Stimulated activated CD4-positive, alpha-beta T cell treated with anti-CD3 and anti-CD28 coated beads, Interleukin-12 subunit alpha, Interleukin-12 subunit beta, amount 100 ng/mL, for 24 hours (primary cell): ENCODE measurements around the gene LIPM.

Source experiments
- DNase-seq, 2 experiments: peaks; one replicate each; pipeline ENCODE4 v3.0.0-alpha.2; 2020; ENCODE audit warnings: low read depth in 2 of 2

The LIPM gene

DNA sequence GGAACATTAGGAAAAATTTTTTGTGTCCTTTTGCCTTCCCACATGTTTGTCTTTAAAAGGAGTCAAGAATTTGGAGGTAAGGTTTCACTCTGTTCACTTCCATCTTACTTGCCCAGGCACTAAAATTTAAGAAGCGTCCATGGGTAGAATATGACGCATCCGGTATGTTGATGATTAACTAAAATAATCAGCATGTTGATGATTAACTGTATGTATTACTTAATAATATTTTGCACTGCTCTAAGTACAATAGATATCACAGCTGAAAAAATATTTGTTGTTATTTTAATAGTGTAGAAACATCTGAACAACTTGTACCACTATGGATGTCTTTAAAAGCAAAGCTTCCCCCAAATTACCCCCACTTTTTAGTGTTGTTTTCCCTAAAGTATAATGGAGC, 37.6 kb downstream of the LIPM start:
- no peak for DNase-seq

DNA sequence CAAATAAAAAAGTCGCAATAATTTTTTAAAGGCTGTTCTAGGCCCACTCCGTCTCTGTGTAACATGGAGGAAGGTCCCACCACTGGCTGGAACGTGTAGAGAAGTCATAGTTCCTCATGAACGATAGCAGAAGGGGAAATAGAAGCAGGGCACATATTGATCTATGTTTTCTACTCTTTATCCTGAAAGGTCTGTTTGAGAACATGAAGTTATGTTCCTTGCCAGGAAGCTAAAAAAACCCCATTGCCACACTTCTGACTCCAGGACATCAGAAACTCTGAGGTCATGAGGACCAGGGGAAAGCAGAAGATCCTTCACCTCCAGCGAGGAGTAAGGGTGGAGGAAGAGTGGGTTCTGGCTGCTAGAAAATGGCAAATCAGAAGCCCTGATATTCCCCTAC, 38.4 kb downstream of the LIPM start:
- DNase-seq, result no peak

DNA sequence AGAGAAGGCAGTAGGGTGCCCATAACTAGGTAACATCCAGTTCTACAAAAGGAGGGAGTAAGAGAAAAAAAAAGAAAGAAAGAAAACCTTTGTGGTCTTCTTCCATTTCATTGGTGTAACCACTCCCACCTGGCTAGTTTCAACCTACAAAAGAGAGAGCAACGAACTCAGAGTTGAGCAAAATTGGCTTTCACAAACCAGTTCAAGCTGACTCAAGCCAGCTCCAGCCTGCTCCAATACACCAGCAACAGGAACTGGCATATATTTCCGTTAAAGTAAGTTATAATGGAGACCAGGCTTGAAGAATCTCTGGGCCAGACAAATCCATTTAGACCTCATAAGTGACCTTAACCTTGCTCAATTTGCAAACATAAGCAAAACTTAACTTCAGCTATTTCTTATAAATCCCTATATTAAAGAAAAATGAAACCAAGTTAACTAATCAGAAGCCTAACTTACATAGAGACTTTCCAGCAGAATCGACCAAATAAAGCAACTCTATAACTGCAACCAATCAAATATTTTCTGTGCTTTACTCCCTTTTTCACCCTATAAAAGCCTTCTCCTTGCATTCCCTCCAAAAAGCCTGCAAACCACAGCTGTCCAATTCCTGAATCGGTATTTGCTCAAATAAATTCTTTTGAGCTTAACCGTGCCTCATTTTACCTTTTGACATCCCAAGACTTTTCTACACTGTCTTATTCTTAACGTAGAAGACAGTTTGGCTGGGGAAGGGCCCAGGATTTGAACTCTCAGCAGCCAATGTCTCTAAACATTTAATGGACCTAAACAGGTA, 39.0 kb downstream of the LIPM start:
- no peak for DNase-seq

DNA sequence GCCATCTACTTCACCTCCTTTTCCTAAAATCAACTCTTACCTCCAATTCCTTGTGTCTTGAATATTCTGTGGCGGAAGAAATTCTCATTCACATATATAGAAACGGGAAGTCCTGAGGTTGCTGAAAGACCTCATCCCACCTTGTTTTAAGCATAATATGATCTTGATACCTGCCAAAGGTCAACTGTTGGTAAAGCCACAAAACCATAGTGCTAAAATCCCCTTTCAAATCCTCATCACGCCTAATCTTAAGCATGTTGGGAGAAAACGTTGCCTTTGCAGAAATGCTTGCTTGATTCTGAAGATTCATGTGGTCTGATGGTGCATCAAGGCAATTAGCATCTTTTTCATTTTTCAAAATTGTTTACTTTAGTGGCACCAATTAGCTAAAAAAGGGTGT, 40.6 kb downstream of the LIPM start:
- no peak for DNase-seq

DNA sequence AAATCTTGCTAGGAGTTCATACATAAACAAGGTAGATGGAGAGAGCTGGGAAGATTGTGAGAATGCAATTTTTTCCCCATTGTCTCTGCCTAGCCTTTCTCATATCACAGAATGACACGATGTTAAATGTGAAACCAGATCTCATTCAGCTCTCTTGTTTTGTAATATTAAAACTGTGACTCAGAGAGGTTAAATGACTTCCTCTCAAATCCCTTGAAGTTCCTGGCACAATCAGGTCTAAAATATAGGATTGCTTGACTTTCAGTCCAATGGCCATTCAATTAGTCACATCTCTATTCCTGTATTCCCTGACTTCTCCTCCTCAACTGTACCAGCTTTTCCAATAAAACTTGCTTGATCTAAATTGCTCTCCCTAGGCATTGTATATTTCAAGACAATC, 46.0 kb downstream of the LIPM start:
- DNase-seq, result no peak

DNA sequence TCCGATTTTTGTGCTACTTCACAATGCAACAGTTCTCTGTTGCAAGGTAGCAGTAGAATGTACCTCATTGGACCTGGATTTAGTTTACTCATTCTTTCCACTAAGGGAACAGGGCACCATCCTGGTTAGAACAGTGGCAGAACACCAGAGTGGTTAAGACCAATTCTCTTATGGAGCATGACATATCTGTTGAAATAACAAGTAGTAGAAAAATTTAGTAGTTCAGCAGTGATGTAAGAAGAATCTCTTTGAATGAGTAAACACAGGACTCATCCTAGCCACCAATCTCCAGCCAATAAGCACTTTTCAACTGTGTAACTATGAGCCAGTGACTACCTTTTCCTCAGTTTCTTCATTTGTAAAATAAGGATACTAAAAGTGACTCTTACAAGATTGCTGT, 46.7 kb downstream of the LIPM start:
- no peak for DNase-seq

DNA sequence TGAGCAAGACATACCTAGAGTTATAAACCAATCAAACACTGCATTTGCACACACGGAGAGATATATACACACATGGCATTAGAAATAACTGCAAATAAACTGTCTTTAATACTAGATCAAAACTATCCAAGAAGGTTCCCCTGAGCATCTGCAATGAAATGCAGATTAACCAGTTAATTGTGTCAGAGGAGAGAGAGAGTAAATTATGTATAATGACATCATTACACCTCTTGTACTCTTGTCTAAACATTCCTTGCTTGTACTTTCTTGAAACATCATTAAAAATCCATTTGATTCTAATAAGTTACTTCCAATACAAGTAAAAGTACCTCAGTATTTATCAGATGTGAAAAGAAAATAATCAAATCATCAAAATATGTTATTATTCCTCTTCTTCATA, 48.2 kb downstream of the LIPM start:
- no peak for DNase-seq

DNA sequence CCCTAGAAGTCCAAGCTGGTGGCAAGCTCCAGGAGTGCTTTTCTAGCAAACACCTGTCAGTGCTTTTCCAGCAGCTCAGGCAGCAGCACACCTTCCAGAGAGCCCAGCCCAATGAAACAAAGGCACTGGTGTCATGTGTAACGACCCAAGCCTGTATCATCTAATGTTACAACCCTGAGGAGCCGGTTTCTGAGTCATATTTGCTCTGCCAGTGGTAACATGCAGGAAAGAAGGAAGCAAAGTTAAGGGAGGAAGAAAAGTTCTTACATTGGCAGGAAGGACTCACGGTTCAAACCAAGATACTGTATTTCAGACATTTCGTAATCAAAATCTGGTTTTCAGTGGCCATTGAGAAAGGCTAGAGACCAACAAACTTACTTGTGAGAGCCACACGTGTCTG, 49.2 kb downstream of the LIPM start, which contains the start of gene ANKRD22:
Gene ANKRD22 (minus strand): TSS at position 139 of the 400 bp plus-strand sequence. CDS start 237 bp downstream, outside the sequence.
- no peak for DNase-seq

DNA sequence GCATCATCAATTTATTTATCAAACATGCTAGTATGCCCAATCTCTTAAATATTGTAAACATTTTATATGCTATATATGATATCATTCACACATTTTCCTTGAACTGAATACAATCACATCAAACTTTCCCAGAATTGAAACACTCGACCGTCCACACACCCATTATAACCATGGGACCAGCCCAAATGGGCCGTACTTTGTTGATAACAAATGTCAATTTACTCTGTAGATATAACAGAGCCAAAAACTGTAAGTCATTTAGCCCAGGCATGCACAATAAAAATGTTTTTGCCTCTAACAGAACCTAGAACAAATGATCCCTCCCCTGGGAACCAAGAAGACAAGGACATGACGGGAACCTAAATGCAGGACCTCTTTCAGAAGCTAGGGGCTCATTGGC, 49.8 kb downstream of the LIPM start:
- DNase-seq, result no peak

DNA sequence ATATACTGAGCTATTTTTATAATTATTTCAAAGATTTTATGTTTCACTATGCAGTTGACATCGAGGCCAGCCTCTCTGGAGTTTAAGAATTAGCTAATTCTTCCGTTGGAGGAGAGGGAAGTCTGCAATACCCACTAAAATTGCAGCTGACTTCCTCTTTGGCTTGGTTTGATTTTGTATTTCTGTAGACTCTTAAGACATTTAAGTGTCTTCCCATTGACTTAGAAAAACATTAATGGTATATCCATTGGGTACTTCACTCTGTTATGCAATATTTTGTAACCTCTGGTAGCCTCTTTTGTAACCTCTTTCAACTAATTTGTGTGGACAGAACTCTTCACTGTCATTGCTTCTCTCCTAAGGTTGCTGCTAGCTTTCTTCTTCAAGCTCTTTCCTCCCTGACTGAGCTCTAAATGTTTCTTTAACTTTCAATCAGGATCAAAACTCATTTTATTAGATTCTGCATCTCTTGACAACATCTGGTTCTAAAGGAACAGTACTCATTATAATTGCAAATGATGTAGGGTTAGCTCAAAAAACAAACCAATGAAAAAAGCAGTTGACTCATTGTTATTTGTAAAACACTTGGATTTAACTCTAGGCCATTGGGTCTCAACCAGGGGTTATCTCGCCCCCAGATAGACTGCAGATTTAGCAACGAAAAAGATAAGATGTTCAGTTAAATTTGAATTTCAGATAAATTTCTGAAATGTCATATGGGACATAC, 50.8 kb downstream of the LIPM start:
- DNase-seq, result no peak

DNA sequence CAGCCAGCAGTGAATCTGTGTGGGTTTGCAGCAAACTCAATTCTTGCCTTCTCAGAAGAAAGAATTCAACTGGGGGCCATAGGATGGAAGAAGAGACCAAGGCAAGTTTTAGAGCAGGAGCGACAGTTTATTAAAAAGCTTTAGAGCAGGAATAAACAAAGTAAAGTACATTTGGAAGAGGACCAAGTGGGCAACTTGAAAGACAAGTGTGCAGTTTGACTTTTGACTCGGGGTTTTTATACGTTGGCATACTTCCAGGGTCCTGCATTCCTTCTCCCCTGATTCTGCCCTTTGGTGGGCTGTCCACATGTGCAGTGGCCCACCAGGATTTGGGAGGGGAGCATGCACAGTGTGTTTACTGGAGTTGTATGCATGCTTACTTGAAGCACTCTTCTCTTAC, 52.2 kb downstream of the LIPM start:
- DNase-seq, result no peak

DNA sequence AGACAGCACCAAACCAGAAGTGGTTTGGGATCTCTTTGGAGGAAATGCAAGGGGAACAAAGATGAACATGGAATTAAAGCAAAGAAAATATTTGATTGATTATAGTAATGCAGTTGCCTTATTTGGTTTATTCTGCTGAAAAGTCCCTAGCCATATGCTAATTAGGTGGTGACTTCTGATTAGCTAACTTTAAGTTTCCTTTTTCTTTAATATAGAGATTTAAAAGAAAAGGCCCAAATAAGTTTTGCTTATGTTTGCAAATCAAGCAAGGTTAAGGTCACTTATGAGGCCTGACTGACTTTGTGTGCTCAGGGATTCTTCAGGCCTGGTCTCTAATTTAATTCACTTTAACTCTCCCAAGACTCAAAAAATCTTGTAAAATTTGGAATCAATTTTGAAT, 55.3 kb downstream of the LIPM start:
- DNase-seq, result no peak

DNA sequence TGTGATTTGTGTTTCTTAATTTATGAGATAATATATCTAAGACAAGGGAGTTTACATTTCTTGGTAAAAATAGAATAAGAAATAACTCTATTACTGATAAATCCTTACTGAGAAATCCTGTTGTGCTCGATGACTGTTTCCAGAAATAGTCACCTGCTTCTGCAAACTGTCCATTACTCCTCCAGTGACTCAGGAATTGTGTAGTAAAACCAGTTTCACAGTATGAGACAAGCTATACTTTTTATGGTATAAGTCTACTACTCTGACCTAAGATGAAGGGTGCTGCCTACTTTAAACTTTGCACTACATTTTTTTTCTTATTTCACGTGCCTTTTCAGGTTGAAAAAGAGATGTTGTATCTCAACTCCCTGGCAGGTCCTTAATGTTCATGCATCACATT, 56.0 kb downstream of the LIPM start:
- DNase-seq, result no peak

DNA sequence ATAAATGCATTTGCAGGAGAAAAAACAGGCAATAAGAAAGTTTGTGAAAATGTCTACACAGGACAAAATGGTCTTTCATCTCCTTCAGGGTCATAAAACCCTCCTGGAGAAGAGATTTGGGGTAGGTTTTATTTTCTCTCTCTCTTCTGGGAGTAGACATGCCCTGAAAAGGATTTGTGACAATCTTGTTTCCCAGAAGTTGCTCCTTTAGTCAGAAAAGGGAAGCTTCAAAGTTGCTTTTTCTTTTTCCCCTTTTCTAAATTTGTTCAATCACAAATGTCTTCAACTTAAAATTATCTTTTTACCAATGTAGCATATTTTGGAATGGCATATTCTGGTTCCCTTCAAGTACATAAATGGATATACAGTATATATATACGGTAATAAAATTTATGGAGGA, 58.5 kb downstream of the LIPM start:
- DNase-seq, result no peak

DNA sequence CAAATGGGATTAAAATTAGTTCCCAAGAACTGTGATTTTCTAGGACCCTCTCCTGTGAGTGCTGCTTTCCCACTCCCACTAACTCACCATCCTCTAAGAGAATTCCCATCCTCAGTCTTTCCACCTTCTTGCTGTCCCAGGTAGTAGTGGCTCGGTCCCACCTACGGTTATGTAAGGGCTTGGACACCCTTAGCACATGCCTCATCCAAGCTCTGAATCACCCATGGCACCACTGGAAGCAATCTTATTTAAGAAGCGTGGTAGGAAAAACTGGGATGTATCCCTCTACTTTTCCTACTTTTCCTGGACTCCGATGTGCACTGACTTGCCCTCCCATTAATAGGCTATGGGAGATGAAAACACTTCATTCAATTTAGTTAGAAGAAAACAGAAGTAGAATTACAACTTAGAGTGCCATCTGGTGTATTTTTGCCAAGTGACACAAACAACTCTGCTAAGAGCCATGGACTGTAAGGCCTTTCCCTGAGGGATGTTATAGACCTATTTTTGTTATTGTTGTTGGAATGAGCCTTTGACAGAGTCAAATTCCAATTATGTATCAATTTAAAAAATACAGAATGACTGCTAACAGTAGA, 62.8 kb downstream of the LIPM start:
- no peak for DNase-seq

DNA sequence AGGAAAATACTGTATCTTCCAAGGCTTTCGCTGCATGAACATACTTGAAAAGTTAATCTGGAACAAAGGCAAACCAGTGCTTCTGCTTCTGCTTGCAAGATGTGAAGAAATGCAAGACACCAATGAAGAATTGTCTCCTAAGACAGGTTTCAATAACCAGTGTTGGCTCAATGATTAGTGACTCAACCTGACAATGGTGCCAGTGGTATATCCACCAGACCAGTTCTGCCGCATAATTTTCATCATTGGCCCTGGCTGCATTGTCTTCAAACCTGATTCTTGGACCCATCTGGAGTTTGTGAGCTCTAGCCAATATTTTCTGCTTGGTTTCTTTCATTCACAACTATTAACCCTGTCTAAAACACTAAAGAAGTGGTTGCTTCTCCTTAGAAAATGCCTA, 63.9 kb downstream of the LIPM start:
- no peak for DNase-seq

DNA sequence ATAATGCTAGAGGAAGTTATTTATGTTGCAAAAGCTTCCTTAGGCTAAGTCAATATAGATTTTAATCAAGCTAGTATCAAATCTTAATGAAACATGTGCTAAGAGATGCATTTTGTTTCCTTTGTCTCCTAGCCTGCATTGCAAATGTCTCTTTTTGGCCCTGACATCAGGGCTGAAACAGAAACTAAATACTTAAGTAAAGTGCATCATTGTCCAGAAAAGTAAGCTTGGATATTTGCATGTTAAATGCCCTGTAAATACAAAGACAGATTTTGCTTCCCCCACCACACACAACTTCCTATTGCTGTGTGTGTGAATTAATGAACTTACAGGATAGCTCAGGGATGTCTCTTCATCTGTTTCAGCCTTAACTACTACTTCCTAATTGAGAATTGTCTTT, 67.6 kb downstream of the LIPM start:
- no peak for DNase-seq
